ENCODE data around the gene SHISAL1.

SHISAL1 gene

DNA sequence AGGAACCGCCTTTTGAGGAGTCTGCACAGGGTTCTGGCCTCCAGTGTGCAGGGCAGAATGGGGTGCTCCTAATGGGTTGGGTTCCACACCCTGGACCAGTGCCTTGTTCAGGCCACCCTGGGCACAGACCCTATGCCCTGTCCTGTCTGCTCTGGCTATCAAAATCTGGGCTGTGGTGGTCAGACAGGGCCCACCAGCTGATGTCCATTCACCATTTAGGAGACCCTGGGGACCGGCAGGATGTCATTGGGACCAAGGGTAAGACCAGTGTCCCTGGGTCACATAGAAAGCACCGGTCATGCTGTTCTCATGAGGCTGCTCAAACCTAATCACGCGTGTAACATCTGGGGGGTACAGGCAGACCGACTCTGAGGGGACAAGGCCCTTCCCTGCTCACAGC, 94.7 kb downstream of the SHISAL1 start:
- FAIRE-seq, result no peak
- DNase-seq (ENCODE audit: extremely low spot score, insufficient read length, low read depth), result no peak

DNA sequence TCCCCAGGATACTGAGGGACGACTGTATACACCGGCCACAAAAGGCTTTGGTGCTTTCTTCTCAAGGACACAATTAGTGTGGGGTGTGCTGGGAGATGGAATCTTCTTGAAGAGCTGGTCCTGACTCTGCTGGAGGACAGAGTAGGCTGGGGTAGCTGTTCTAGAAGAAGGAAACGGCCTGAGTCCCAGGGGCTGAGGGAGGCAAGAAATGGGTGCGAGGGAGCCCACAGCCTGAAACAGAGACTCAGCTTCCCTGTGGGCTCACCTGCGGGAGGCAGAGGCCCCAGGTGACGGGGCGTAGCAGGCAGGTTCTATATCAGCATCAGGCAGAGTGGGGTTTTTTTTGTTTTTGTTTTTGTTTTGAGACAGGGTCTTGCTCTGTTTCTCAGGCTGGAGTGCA, 95.4 kb downstream of the SHISAL1 start:
- no peak for FAIRE-seq
- no peak for DNase-seq (ENCODE audit: extremely low spot score, insufficient read length, low read depth)

DNA sequence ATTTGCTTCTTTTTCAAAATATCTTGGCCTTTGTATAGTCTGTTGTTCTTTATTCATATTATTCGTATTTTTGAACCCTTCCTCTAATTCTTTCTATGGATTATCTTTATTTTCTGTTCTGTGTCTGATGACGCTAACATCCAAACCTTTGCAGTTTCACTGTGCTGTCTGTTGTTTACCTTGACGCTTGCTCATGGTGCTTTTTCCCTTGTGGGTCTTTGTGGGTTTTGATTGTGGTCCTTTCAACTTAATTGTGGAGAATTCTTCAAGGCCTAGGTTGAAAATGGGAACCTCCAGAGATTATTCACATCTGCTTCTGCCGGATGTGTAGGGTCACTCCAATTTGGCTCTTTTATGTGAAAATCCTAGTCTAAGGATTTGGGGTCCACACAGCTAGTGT, 97.5 kb downstream of the SHISAL1 start:
- FAIRE-seq (no peak), DNase-seq (ENCODE audit: extremely low spot score, insufficient read length, low read depth) (no peak)

DNA sequence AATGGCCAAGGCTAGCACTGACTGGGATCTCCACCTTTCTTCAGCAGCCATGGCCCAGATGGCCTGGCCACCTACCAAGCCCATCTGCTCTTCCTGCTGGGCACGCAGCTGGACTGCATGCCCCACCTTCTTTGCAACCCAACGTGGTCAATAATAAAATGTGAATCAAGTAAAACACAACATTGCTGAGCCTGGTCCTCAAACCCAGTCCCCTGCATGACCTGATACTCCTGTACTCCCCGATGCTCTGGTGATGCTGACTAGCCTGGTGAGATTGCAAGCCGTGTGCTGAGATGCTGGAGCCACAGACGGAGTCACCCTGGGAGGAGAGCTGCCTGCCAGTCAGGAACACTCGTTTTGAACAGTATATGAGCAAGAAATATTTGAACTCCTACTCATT, 98.0 kb downstream of the SHISAL1 start:
- DNase-seq (ENCODE audit: extremely low spot score, insufficient read length, low read depth), result no peak
- no peak for FAIRE-seq

DNA sequence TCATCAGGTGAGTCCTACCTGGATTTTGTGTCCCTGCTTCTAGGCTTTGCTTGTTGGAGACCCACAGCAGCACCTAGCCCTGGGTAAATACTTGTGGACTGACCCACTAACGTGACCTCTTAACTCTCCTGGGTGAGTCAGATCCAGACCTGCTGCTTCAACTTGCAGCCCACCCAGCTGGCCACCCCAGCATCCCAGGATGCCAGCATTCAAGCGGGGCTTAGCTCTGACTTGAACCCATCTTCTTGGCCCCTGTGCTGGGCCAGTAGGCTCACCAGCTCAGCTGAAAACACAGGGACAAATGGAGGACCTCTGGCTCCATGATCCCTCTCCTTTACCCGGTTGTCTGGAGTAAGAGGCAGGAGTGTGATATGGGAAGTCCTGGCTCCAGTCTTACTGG, 98.6 kb downstream of the SHISAL1 start:
- DNase-seq (ENCODE audit: extremely low spot score, insufficient read length, low read depth) (no peak), FAIRE-seq (no peak)

DNA sequence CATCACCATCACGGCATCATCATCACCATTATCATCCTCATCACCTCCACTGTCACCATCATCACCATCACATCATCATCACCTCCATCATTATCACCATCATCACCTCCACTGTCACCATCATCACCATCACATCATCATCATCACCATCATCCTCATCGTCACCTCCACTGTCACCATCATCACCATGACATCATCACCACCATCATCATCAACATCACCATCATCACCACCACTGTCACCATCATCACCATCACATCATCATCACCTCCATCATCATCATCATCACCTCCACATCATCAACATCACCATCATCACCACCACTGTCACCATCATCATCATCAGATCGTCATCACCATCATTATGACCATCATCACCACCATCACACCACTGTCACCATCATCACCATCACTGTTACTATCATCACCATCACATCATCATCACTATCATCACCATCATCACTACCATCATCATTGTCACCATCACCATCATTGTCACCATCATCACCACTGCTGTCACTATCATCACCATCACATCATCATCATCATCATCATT, 99.2 kb downstream of the SHISAL1 start:
- peak; percentile 52 for FAIRE-seq
- no peak for DNase-seq (ENCODE audit: extremely low spot score, insufficient read length, low read depth)

DNA sequence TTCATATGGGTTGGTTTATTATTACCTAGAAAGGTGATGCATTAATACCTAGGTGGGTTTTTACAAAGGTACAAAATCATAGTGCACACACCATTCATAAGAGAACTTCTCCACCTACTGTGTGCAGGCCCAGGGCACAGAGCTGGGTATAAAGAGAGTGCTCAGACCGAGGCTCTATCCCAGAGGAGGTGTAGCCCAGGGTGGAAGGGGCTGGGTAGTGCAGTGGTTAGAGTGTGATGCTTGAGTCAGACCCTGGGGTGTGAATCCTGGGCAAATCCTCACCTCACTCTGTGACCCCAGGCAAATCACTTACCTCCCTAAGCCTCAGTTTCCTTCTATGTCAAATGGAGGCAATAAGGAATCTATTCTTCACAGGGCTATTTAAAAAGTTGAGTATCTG, 99.8 kb downstream of the SHISAL1 start:
- FAIRE-seq (no peak), DNase-seq (ENCODE audit: extremely low spot score, insufficient read length, low read depth) (no peak)

DNA sequence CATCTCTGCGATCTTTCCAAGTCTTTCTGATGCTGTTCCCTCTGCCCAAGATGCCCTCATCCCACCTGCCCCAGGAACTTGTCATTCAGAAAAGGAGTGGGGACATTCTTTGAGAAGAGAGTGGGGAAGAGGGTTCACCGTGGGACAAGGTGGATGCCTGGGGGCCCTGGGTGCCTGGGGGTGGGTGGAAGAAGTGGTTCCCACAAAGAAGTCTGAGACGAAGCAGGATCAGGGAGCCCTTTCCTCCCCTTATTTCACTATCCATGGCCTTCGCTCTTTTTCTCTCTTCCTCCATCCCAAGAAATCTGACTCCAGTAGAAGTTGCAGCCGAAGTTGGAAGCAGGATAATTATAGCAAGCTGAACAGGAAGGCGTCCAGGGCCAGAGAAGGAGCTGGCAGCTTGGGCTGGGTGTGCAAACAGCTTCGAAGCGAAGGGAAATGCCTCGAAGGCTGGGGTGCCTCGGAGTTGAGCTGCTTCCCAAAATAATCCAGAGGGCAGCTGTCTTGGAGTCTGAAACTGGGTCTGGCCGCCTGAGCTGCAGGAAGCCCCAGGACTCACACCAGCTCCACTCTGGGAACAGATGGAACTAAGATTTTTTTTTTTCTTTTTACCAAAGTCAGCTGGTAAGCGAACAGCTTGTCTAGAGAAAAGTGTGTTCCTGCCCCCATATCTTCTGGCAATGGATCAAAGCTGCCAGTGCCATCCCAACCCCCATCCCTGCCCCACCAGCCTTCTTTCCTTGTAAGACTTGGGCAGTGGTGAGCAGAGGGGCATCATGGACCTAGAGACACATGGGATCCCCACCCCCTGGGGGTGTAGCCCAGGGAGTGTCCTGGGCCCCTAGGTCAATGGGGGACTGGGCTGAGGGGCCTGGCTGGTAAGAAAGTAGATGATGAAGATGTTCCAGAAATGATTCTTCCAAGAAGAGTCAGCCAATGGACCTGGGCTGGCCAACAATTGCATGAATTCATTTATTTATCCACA, 100.5 kb downstream of the SHISAL1 start:
- DNase-seq (ENCODE audit: extremely low spot score, insufficient read length, low read depth) (no peak), FAIRE-seq (no peak)

DNA sequence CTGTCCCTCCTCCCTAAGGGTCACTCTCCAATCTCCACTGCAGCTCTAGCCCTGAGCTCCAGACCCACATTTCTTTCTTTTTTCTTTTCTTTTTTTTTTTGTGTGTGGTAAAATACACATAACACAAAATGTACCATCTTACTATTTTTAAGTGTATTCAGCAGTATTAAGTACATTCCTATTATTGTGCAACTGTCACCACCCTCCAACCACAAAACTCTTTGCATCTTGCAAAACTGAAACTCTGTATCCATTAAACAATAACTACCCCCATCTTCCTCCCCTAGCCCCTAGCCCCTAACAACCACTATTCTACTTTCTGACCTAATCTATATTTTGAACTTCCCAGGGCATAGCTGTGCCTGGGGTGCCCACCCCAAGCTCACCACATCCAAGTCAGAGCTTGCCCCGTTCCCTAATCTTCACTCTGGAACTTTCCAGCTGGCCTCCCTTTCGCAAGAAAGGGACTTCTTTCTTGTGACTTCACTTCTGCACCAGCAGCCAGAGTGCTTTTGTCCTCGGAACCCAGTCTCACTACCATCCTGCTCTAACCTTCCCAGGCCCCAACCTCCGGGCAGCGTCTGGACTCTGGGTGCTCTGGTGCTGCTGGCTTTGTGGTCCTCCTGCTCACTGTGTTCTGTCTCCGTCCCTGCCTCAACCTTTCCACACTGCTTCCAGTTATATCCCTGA, 101.3 kb downstream of the SHISAL1 start:
- DNase-seq (ENCODE audit: extremely low spot score, insufficient read length, low read depth) (no peak), FAIRE-seq (no peak)

DNA sequence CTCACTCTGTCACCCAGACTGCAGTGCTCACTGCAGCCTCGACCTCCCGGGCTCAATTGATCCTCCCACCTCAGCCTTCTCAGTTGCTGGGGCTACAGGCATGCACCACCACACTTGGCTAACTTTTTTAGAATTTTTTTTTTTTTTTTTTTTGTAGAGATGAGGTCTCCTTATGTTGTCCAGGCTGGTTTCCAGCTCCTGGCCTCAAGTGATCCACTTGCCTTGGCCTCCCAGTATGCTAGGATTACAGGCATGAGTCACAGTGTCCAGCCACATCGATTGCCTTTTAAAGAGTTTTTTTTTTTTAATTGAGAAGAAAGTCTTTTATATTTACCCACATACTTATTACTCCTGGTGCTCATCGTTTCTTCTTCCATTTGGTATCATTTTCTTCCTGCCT, 102.0 kb downstream of the SHISAL1 start:
- DNase-seq (ENCODE audit: extremely low spot score, insufficient read length, low read depth), result no peak
- FAIRE-seq, result no peak

DNA sequence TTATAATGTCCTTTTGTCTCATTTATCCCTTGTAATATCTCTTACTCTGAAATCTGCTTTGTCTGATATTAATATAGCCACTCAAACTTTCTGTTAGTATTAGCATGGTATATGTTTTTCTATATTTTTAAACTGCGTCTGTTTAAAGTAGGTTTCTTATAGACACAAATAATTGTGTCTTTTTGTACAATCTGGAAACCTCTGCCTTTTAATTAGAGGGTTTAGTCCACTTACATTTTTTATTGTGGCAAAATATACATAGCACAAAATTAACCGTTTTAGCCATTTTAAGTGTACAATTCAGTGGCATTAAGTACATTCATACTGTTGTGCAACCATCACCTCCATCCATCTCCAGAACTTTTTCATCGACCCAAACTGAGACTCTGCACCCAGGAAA, 103.4 kb downstream of the SHISAL1 start:
- no peak for DNase-seq (ENCODE audit: extremely low spot score, insufficient read length, low read depth)
- FAIRE-seq, result no peak

DNA sequence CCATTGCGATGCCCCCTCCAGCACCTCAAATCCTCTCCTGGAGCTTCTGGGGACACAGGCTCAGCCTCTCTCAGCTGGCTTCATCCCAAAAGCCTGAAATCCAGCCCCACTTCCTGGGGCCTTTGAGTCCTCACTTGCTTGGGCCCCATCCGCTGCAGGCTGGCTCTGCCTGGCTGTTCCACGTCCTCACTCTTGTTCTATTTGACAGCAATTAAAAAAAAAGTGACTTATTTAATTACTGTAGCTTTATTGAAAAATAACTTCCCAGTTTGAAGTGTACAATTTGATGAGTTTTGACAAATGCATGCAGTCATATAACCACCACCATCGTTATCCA, 104.8 kb downstream of the SHISAL1 start:
- DNase-seq (ENCODE audit: extremely low spot score, insufficient read length, low read depth) (no peak), FAIRE-seq (no peak)

DNA sequence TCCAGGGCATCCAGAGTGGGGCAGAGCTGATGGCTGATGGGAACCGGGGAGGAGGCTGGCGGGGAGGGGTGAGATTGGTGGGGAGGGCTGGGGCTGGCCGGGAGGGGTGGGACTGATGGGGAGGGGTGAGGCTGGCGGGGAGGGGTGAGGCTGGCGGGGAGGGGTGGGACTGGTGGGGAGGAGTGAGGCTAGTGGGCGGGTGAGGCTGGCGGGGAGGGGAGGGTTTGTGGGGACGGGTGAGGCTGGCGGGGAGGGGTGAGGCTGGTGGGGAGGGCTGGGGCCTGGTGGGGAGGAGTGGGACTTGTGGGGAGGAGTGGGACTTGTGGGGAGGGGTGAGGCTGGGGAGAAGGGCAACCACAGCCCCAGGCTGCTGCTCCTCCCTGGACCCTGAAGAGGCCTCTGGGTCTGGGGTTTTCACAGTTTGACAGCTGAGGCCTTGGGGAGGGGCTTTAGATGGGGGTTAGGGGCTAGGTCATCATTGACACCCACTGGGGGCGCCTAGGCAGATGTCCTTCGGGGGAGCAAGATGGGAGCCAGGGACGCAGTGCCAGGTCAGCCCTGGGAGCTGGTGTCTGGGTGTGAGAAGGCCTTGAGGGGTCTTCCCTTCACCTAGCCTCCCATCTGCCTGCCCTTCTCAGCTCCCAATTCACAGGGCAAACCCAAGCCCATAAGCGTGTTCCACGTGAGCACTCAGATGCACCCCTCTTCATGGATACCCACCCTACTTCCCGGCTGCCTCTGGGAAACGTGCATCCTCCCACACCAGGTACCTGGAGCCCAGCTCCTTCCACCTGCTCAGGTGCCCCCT, 105.4 kb downstream of the SHISAL1 start:
- FAIRE-seq (no peak), DNase-seq (ENCODE audit: extremely low spot score, insufficient read length, low read depth) (no peak)

DNA sequence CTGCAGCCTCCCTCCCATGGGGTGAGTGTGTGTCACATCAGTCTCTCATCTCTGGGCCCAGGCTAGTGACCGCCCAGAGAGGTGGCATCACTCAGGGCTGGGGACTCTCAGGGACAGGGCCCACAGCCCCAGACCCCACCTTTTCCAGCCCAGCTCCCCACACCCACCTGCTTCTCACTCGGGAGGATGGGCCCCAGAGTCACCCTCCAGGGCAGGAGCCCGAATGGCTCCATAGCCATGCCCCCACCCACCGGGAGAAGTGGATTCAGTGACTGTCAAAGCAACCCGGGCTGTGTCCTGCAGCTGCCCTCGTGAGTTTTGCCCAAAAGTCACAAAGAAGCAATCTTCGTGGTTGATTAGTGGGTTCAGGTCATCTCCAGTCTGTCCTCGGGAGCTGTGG, 106.1 kb downstream of the SHISAL1 start:
- FAIRE-seq (no peak), DNase-seq (ENCODE audit: extremely low spot score, insufficient read length, low read depth) (no peak)

DNA sequence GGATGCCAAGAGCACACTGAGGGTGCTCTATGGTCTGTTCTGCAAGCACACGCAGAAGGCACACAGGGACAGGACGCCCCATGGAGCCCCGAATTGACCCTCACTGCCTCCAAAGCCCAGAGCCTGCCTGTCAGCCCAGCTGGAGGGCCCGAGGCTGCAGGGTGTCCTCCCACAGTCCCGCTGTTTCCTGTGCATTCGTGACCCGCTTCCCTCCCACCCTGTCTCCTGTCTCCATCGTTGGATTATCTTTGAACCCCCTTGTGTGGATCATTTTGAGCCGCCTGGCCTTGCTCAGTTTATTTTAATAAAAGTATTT, 106.5 kb downstream of the SHISAL1 start:
- DNase-seq (ENCODE audit: extremely low spot score, insufficient read length, low read depth) (no peak), FAIRE-seq (no peak)

DNA sequence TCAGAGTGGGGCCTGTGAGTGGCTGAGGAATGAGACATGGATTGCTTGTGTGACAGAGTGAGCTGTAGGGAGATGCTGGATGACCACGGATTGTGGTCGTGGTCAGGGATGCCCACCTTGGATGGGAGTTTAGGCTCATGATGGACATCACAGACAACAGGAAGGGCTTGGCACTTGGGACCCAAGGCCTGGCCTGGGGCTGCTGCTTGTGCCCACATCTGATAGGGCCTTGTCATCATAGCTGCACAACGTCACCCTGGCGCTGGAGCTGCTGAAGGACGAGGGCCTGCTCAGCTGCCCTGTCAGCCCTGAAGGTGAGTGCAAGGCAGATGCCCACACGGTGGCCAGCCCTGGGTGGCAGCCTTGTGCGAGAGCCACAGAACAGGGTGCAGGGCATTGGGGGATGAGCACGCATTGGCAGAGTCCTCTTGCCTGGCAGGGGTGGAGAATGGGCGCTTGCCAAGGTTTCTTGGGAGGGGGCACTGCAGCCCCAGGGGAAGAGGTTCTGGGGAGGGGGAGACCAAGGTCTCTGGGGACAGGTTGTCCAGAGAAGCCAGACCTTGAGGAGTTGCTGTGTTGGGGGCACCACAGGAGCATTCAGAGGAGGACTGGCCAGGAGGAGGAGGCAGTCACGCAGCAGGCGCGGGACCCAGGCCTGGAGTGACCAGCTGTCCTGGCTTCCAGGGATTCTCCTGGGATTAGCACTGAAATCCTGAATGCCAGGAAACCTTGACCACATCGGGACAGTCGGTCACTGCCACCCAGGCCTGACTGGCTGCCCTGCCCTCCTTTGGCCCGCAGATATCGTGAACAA, 107.0 kb downstream of the SHISAL1 start:
- FAIRE-seq, result no peak

DNA sequence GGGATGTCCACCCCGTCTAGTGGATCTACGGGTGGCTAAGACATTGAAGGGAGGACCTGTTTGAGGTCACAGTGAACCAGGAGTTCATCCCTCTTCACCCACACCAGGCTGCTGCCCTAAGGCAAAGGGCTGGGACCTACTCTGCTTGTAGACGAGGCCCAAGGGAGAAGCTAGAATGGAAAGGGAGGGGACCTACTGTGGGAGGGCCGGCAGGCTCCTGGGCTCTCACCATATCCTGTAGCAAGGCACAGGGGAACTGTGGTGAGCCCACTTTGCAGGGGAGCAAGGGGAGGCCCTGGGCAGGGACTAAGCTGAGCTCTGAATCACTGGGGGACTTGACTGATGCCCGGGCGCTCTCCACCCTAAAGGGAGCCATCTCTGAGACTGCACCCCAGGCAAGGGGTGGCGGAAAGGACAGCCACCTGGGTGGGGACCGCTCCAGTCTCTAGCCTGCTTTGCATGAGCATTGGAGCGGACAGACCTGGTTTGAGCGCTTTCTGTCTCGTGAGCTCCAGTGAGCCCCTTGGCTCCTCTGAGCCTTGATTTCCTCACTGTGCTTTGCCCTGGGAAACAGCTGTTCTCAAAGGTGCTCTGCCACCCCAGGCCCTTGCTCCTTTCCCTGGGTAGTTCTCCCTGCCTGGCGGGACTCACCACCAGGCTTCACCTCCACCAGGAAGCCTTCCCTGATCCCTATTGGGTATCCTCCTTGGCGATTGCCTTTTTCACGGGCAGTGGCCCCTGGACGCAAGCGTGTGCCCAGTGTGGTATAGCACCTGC, 107.8 kb downstream of the SHISAL1 start:
- DNase-seq (ENCODE audit: extremely low spot score, insufficient read length, low read depth) (no peak), FAIRE-seq (no peak)

More for the DNA sequence above, 107.0 kb downstream of the SHISAL1 start:
- DNase-seq (ENCODE audit: extremely low spot score, insufficient read length, low read depth), result no peak

DNA sequence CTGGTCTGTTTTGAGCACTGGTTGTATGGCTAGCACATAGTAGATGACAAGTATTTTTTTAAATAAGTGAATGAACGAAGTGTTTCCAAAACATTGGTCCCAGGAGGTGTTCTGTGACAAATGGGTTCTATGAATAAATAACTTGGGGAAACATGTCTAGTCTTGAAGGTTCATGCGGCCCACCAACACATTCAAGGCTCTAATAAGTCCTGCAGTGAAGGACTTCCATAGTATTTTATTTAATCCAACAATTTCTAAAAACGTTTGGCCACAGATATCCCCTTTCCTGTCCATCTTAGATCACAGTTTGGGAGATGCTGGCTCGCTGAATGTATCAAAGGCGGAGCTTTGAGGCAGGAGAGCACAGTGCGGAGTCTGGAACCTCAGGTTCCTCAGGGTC, 109.5 kb downstream of the SHISAL1 start:
- FAIRE-seq, result no peak
- no peak for DNase-seq (ENCODE audit: extremely low spot score, insufficient read length, low read depth)

DNA sequence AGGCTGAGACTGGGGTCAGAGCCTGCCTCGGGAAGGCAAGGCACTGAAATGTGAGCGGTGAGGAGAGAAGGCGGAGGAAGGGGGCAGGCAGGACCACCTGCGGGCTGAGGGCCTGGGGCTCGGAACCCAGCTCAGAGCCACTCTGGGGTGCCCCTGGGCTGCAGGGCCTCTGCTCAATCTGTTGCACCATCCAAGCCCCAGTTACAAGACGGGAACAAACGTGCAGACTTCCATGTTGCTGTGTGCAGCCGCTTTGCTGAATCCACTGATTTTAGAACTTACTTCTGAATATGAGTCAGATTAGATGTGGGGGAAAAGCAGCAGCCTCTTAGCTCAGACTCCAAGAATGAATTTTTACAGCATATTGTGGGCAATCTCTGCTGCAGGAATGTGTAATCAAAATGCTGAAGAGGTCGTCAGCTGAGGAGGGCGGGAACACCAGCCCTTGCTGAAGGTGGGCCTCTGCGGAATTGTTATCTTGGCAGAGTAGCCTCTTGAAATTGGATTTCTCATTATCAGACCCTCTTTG, 110.4 kb downstream of the SHISAL1 start:
- no peak for FAIRE-seq
- DNase-seq (ENCODE audit: extremely low spot score, insufficient read length, low read depth), result no peak

All from GM18507 (cell line).